HG03135 (cell line): ENCODE data around the gene SIRT6.
"Not testable (repeated sequence)": the region's sequence is repeated elsewhere in the genome, so short reads cannot be mapped to it uniquely, and the experiment has no call there.

ENCODE experiments used
- ATAC-seq: cut with Tn5 transposase; IDR thresholded peaks from one replicate; pipeline ENCODE4 v1.9.1; 2021; ENCODE audit warnings: mild to moderate bottlenecking, moderate library complexity; ENCODE audit not compliant: unreplicated experiment

SIRT6 gene

GRCh38 chr19:4175669-4175931, 6.8 kb downstream of the SIRT6 start:
- no peak for ATAC-seq

- ATAC-seq, result no peak
Observed at GRCh38 chr19:4174895-4175668, 7.3 kb downstream of the SIRT6 start.

- no peak for ATAC-seq
Observed at GRCh38 chr19:4174213-4174894, 8.0 kb downstream of the SIRT6 start.

GRCh38 chr19:4173479-4174212, 8.7 kb downstream of the SIRT6 start:
- ATAC-seq, result no peak

- no peak for ATAC-seq
Observed at GRCh38 chr19:4172861-4173473, 9.4 kb downstream of the SIRT6 start.

DNA sequence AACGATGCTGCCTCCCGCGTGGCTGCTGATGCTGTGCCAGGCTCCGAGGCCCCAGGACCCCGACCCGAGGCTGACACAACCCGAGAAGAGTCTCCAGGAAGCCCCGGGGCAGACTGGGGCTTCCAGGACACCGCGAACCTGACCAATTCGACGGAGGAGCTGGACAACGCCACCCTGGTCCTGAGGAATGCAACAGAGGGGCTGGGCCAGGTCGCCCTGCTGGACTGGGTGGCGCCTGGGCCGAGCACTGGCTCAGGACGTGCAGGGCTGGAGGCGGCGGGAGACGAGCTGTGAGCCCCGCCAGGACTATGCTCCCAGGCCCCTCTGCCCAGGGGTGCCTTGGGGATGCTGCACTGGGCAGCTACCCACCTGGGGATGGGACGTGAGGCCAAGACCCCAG, 10.7 kb downstream of the SIRT6 start:
- no peak for ATAC-seq

- ATAC-seq, result no peak
Observed at GRCh38 chr19:4164262-4164661, 18.1 kb downstream of the SIRT6 start.

GRCh38 chr19:4161415-4162077, 20.8 kb downstream of the SIRT6 start:
- no peak for ATAC-seq

- ATAC-seq, result not testable (repeated sequence)
Observed at GRCh38 chr19:4157971-4158370, 24.4 kb downstream of the SIRT6 start.

GRCh38 chr19:4157164-4157563, 25.2 kb downstream of the SIRT6 start:
- ATAC-seq, result no peak

DNA sequence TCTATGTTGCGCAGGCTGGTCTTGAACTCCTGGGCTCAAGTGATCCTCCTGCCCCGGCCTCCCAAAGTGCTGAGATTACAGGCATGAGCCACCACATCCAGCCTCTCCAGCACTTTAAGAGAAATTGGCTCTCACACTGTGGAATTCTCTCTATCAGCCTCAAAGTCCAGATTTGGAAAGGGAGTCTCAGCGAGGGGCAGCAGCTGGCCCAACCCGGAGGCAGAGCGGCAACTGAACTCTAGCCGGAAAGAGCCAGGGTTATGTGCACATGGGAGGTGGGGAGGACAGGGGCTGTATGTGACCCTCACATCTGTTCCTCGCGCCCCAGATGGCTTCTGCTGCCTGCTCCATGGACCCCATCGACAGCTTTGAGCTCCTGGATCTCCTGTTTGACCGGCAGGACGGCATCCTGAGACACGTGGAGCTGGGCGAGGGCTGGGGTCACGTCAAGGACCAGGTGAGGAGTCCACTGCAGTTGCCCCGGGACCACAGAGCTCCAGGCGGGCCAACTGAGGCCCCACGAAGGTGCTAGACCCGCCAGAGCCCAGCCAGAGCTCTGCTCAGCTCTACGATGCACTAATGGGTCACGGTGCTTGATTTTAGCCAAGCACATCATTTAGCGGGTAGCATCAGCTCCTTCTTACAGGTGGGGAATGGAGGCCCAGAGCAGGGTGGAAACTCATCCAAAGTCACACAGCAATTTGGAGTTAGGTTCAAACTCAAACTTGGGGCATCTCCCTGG, 27.6 kb downstream of the SIRT6 start:
- ATAC-seq, result no peak

GRCh38 chr19:4152241-4152998, 29.9 kb downstream of the SIRT6 start:
- no peak for ATAC-seq

DNA sequence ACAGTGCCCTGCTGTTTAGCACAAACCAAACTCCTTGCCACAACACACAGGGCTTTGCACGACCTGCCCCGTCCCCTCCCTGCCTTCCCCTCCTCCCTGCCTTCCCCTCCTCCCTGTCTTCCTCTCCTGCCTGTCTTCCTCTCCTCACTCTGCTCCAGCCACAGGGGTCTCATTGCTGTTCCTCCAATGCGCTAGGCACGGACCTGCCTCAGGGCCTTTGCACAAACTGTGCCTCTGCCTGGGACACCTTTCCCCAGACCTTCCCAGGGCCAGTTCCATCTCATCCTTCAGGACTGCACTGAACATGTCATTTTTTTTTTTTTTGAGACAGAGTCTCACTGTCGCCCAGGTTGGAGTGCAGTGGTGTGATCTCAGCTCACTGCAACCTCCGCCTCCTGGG, 30.7 kb downstream of the SIRT6 start:
- no peak for ATAC-seq

- no peak for ATAC-seq
Observed at GRCh38 chr19:4149518-4150288, 32.7 kb downstream of the SIRT6 start.

- no peak for ATAC-seq
Observed at GRCh38 chr19:4144666-4145249, 37.6 kb downstream of the SIRT6 start.

DNA sequence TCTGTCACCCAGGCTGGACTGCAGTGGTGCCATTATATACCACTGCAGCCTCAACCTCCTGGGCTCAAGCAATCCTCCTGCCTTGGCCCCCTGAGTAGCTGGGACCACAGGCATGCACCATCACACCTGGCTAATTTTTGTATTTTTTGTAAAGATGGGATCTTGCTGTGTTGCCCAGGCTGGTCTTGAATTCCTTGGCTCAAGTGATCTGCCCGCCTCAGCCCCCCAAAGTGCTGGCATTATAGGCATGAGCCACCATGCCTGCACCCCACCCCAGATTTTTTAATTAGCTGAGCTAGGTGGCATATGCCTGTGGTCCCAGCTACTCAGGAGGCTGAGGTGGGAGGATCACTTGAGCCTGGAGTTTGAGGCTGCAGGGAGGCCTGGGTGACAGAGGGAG, 39.4 kb downstream of the SIRT6 start:
- ATAC-seq, result not testable (repeated sequence)

DNA sequence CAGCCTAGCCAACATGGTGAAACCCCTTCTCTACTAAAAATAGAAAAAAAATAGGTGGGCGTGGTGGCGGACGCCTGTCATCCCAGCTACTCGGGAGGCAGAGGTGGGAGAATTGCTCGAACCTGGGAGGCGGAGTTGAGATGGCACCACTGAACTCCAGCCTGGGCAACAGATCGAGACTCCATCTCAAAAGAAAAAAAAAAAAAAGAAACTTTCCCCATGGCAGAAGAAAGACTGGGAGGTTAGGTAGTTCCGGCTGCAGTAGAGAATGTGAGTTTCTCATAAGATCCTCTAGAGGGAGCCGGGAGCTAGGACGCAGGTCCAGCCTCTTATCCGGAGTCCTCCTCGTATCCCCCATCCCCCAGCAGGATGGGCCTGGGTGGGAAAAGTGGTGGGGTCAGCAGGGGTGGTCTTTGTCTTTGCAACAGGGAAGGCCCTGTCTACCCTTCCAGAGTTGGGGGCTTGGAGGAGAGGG, 42.1 kb downstream of the SIRT6 start:
- no peak for ATAC-seq

DNA sequence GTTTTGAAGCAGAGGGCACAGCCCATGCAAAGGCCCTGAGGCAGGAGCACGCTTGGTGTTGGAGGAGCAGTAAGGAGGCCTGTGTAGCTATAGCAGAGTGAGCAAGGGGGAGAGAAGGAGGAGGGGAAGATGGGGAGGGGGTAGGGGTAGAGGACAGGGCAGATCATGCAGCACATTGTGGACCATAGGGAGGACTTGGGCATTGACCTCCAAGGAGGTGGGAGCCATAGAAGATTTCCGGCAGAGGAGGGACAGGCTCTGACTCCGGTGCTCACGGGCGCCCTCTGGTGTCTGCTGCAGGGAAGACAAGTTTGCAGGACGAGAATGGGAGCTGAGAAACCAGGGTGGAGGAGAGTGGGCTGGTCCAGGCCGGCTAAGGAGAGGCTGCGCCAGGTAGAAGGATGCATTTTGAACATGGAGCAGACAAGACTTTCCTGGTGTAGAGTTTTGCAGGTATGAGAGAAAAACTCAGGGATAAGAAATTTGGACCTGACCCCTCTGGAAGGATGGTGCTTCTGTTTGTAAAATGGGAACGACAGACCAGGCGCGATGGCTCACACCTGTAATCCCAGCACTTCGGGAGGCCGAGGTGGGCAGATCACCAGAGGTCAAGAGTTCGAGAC, 42.6 kb downstream of the SIRT6 start:
- no peak for ATAC-seq
